ENCODE results near the gene BCAS3.

- TF ChIP-seq CTCF (IDR thresholded peaks at IDR 0.05; ENCODE audit: low read depth, low read length, poor library complexity, severe bottlenecking): no peak
- no peak for TF ChIP-seq EZH2phosphoT487 (IDR thresholded peaks at IDR 0.05; ENCODE audit: borderline replicate concordance, low read length)
Measured at GRCh38 chr17:61395409-61395982, 717.8 kb downstream of the BCAS3 start.

Measured in DOHH2 (cell line).